Skeletal muscle satellite cell (primary cell): ENCODE data around the gene PLA2G4D.

ENCODE experiments used
- H3K27me3 ChIP-seq: 2 replicates; pipeline ENCODE4 v1.7.0; 2013; ENCODE audit warnings: low read length; ENCODE audit not compliant: control insufficient read depth, insufficient read depth
- H3K36me3 ChIP-seq: 2 replicates; pipeline ENCODE4 v1.7.0; 2013; ENCODE audit warnings: mild to moderate bottlenecking, control low read depth, low read length; ENCODE audit not compliant: insufficient read depth
- H3K4me1 ChIP-seq: 2 replicates; pipeline ENCODE4 v1.7.0; 2013; ENCODE audit warnings: low read length; ENCODE audit not compliant: control insufficient read depth, insufficient read depth
- H3K4me2 ChIP-seq: 2 replicates; pipeline ENCODE4 v1.7.0; 2013; ENCODE audit warnings: mild to moderate bottlenecking, low read length
- H3K4me3 ChIP-seq: 2 replicates; pipeline ENCODE4 v1.7.0; 2013; ENCODE audit warnings: low read length
- H3K9ac ChIP-seq: 2 replicates; pipeline ENCODE4 v1.7.0; 2013; ENCODE audit warnings: mild to moderate bottlenecking, low read depth, low read length, moderate library complexity
- H3K9me3 ChIP-seq: replicated peaks from 2 replicates; pipeline ENCODE4 v1.7.0; 2013; ENCODE audit warnings: mild to moderate bottlenecking, control low read depth, low read length

The PLA2G4D gene

GRCh38 chr15:42121021-42121420 lies 26.7 kb upstream of the PLA2G4D start:
- Histone ChIP-seq H3K4me2 (no peak overlapping the region), H3K36me3 (no peaks in the 10 kb centered on the region), H3K9ac (no peak overlapping the region), H3K4me1 (no peaks in the 10 kb centered on the region), H3K27me3 (peaks cover 75% of the 10 kb centered on the region), H3K4me3 (no peak overlapping the region), H3K9me3 (no peaks in the 10 kb centered on the region)

DNA sequence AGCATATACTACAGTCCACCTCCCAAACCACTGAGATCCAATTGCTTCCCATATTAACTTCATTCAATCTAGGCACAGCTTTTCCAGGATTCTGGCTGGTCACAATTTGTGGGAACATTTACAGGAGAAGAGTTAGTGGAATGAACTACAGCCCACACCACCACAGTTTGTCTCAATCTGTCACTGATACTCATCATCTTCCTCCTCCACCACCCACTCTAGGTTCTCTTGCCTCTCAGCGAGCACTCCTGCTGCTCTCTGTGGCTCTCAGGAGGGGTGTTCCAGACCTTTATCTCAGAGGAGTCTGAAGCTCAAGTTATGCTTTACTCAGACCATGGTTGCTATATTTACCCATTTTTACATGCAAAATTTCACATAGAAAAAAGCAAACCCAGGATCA lies 25.9 kb upstream of the PLA2G4D start:
- peaks cover 71% of the 10 kb centered on the region for H3K27me3 ChIP-seq
- H3K4me1 ChIP-seq = no peaks in the 10 kb centered on the region
- H3K4me3 ChIP-seq = no peak overlapping the region
- H3K9me3 ChIP-seq = no peaks in the 10 kb centered on the region
- no peaks in the 10 kb centered on the region for H3K36me3 ChIP-seq
- H3K9ac ChIP-seq = no peak overlapping the region
- H3K4me2 ChIP-seq = no peak overlapping the region

GRCh38 chr15:42119446-42119760 lies 25.0 kb upstream of the PLA2G4D start:
- Histone ChIP-seq H3K4me1 (no peaks in the 10 kb centered on the region), H3K4me2 (no peak overlapping the region), H3K36me3 (no peaks in the 10 kb centered on the region), H3K9me3 (no peaks in the 10 kb centered on the region), H3K9ac (no peak overlapping the region), H3K27me3 (peaks cover 77% of the 10 kb centered on the region), H3K4me3 (no peak overlapping the region)

GRCh38 chr15:42118650-42119445 lies 24.5 kb upstream of the PLA2G4D start:
- Histone ChIP-seq H3K4me1 (no peaks in the 10 kb centered on the region), H3K4me2 (no peak overlapping the region), H3K4me3 (no peak overlapping the region), H3K9me3 (no peaks in the 10 kb centered on the region), H3K27me3 (peaks cover 75% of the 10 kb centered on the region), H3K36me3 (no peaks in the 10 kb centered on the region), H3K9ac (no peak overlapping the region)

DNA sequence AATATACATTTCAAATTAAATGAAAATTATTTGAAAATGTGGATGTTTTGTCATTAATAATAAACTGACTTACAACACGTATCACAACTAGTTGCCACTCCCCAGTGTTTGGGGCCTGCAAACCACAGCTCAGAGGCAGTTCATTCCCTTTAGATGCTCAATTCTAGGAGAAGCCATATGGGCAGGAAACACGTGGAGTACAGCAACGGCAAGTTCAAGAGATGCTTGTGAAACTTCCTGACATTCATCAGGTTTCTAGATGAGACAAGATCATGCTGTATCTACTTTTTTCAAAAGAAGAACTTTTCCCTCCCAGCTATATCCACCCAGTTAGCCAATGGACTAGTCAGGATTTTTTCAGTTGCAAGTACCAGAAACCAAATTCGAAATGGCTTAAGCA lies 17.6 kb upstream of the PLA2G4D start:
- H3K4me1 ChIP-seq = peaks cover 5% of the 10 kb centered on the region
- H3K27me3 ChIP-seq = peaks cover 69% of the 10 kb centered on the region
- no peak overlapping the region for H3K4me3 ChIP-seq
- no peak overlapping the region for H3K9ac ChIP-seq
- H3K9me3 ChIP-seq = no peaks in the 10 kb centered on the region
- H3K4me2 ChIP-seq = no peak overlapping the region
- H3K36me3 ChIP-seq = no peaks in the 10 kb centered on the region

GRCh38 chr15:42110367-42110766 lies 16.0 kb upstream of the PLA2G4D start:
- Histone ChIP-seq H3K9me3 (no peaks in the 10 kb centered on the region), H3K9ac (no peak overlapping the region), H3K27me3 (peaks cover 70% of the 10 kb centered on the region), H3K4me2 (no peak overlapping the region), H3K4me1 (peaks cover 5% of the 10 kb centered on the region), H3K36me3 (no peaks in the 10 kb centered on the region), H3K4me3 (no peak overlapping the region)

DNA sequence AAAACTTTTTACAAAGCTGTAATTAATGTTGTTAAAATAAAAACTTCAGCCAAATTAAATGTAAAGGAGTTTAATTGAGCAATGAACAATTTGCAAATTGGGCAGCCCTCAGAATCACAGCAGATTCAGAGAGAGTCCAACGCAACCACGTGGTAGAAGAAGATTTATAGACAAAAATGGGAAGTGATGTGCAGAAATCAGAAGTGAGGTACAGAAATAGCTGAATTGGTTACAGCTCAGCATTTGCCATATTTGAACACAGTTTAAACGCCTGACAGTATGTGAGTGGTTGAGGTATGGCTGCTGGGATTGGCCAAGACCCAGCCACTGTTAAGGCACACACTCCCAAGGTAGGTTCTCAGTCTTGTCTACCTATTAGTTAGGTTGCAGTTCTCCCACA lies 14.4 kb upstream of the PLA2G4D start:
- no peaks in the 10 kb centered on the region for H3K36me3 ChIP-seq
- no peak overlapping the region for H3K9ac ChIP-seq

GRCh38 chr15:42108189-42108588 lies 13.8 kb upstream of the PLA2G4D start:
- Histone ChIP-seq H3K27me3 (peaks cover 57% of the 10 kb centered on the region), H3K36me3 (no peaks in the 10 kb centered on the region), H3K9ac (no peak overlapping the region), H3K4me2 (no peak overlapping the region), H3K4me1 (peaks cover 5% of the 10 kb centered on the region), H3K4me3 (no peak overlapping the region), H3K9me3 (no peaks in the 10 kb centered on the region)

More for the DNA sequence above, 14.4 kb upstream of the PLA2G4D start:
- peaks cover 62% of the 10 kb centered on the region for H3K27me3 ChIP-seq
- peaks cover 5% of the 10 kb centered on the region for H3K4me1 ChIP-seq
- no peaks in the 10 kb centered on the region for H3K9me3 ChIP-seq
- H3K4me2 ChIP-seq = no peak overlapping the region
- no peak overlapping the region for H3K4me3 ChIP-seq

- Histone ChIP-seq H3K9me3 (no peaks in the 10 kb centered on the region), H3K4me3 (no peak overlapping the region), H3K27me3 (peaks cover 53% of the 10 kb centered on the region), H3K4me1 (peaks cover 5% of the 10 kb centered on the region), H3K36me3 (no peaks in the 10 kb centered on the region), H3K9ac (no peak overlapping the region), H3K4me2 (peak overlapping the region; percentile 42)
Observed at GRCh38 chr15:42107473-42107872, 13.1 kb upstream of the PLA2G4D start.

DNA sequence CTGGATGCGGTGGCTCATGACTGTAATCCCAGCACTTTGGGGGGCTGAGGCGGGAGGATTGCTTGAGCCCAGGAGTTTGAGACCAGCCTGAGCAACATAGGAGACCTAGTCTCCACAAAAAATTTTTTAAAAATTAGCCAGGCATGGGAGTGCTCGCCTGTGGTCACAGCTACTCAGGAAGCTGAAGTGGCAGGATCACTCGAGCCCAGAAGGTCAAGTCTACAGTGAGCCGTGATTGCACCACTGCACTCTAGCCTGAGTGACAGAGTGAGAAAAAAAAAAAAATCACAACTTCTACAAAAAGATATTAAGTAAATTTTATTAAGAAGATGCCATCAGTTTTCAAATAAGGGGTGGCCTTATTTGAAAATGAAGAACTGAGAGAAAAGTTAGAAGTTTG lies 11.9 kb upstream of the PLA2G4D start:
- Histone ChIP-seq H3K9ac (no peak overlapping the region), H3K9me3 (no peaks in the 10 kb centered on the region), H3K4me3 (no peak overlapping the region), H3K36me3 (no peaks in the 10 kb centered on the region), H3K4me2 (no peak overlapping the region), H3K4me1 (peaks cover 5% of the 10 kb centered on the region), H3K27me3 (peaks cover 46% of the 10 kb centered on the region)

GRCh38 chr15:42104095-42104891 lies 9.9 kb upstream of the PLA2G4D start:
- no peak overlapping the region for H3K4me3 ChIP-seq
- no peak overlapping the region for H3K4me2 ChIP-seq
- H3K9me3 ChIP-seq = no peaks in the 10 kb centered on the region
- H3K27me3 ChIP-seq = peaks cover 31% of the 10 kb centered on the region
- no peak overlapping the region for H3K9ac ChIP-seq
- H3K4me1 ChIP-seq = peaks cover 5% of the 10 kb centered on the region
- no peaks in the 10 kb centered on the region for H3K36me3 ChIP-seq
